Gastrocnemius medialis (tissue), 4 donors: ENCODE data around the gene MGAT5. TPM values are rescaled to one million over a fixed set of nuclear protein-coding genes. Genes with fewer than 3 reads are reported as not detected.

Source experiments
- ATAC-seq, 2 donors: fragments of 150-250 bp; one replicate each; pipeline ENCODE4 v1.9.1; 2016
- DNase-seq, 2 donors: peaks; one replicate each; pipeline ENCODE4 v3.0.0-alpha.2; 2019
- H3K27ac ChIP-seq, 4 donors: fragments of 200-600 bp; sonication (generic); 1 replicate in 1 of 4; 2 replicates in 3 of 4; pipeline ENCODE4 v1.5.1; 2016 to 2018; ENCODE audit warnings: mild to moderate bottlenecking in 2 of 4, moderate library complexity in 1 of 4
- H3K27me3 ChIP-seq, 3 donors: fragments of 200-600 bp; sonication (generic) in 2 of 3; 1 replicate in 1 of 3; 2 replicates in 2 of 3; pipeline versions ENCODE4 v1.5.1 to v1.6.0; 2016 to 2019; ENCODE audit warnings: mild to moderate bottlenecking in 1 of 3, moderate library complexity in 1 of 3
- H3K36me3 ChIP-seq, 2 donors: fragments of 200-600 bp; sonication (generic) in 1 of 2; one replicate each; pipeline ENCODE4 v1.5.1; 2017 to 2018
- H3K4me1 ChIP-seq, 2 donors: fragments of 200-600 bp; sonication (generic) in 1 of 2; one replicate each; pipeline ENCODE4 v1.5.1; 2016 to 2017; ENCODE audit warnings: mild to moderate bottlenecking in 2 of 2
- H3K4me3 ChIP-seq, 4 donors: fragments of 200-600 bp; sonication (generic) in 3 of 4; 1 replicate in 1 of 4; 2 replicates in 3 of 4; pipeline ENCODE4 v1.5.1; 2016 to 2019; ENCODE audit warnings: mild to moderate bottlenecking in 2 of 4
- H3K9me3 ChIP-seq, 3 donors: fragments of 200-600 bp; sonication (generic) in 2 of 3; 1 replicate in 1 of 3; 2 replicates in 2 of 3; pipeline ENCODE4 v1.5.1; 2016 to 2019
- CTCF ChIP-seq, 5 experiments: fragments of 450-650 bp in 3 of 5; fragments of 200-600 bp in 2 of 5; sonication (generic) in 2 of 5; IDR thresholded peaks in 4 of 5; conservative IDR thresholded peaks in 1 of 5; 1 replicate in 4 of 5; 2 replicates in 1 of 5; pipeline ENCODE4 v1.5.1; 2016 to 2019; ENCODE audit warnings: antibody characterized with exemption in 5 of 5, mild to moderate bottlenecking in 3 of 5, moderate library complexity in 3 of 5
- POLR2A ChIP-seq, 2 donors: fragments of 450-650 bp; IDR thresholded peaks; one replicate each; pipeline ENCODE4 v1.6.1; 2017; ENCODE audit warnings: antibody characterized with exemption in 2 of 2, mild to moderate bottlenecking in 2 of 2, moderate library complexity in 2 of 2
- in situ Hi-C, 4 donors: fragments of 200-750 bp; cut with MboI; loops; one replicate each; pipeline versions ENCODE4 v1.15.0 to v1.8.0; 2017; ENCODE audit warnings: low sequenced_read_pairs in 4 of 4
- intact Hi-C: fragments of 100-400 bp; cut with DNase I; formaldehyde crosslinking; loops from one replicate; pipeline ENCODE4 v1.15.1; 2023; ENCODE audit warnings: low total_unique reads
- total RNA-seq, 4 donors: library from RNA; depleted of rRNA; stranded (reverse); fragments of >200 nt; gene quantifications; one replicate each; pipeline versions ENCODE4 v1.1.0 to v1.2.3, GENCODE V29; 2016

Gene MGAT5
- total RNA-seq, 4 donors from 2014 or later, result 3.0 to 4.9 (median 3.3) TPM

- in situ Hi-C loops, result loop anchor here (5.0 to 25.0 kb wide), 4 partner anchors 174 to 549 kb away; no protein-coding TSS in a partner anchor
- ATAC-seq, result no peak
- Histone ChIP-seq H3K36me3 (no peaks in the 10 kb centered on the region), H3K27ac (no peak overlapping the region), H3K4me1 (peaks cover 6 to 9% of the 10 kb centered on the region in 2 donors), H3K27me3 (no peaks in the 10 kb centered on the region), H3K9me3 (no peaks in the 10 kb centered on the region), H3K4me3 (no peak overlapping the region)
- TF ChIP-seq CTCF (IDR thresholded peaks at IDR 0.05 in 4 of 5, conservative IDR thresholded peaks at IDR 0.05 in 1 of 5) (no peak), POLR2A (IDR thresholded peaks at IDR 0.05) (no peak)
- DNase-seq, result no peak
- intact Hi-C loops, result loop anchor here (5.0 kb wide), 1 partner anchor 524 kb away; no protein-coding TSS in a partner anchor
These were observed 157.0 kb downstream of the MGAT5 start for GRCh38 chr2:134410831-134411231.

GRCh38 chr2:134411279-134411827 lies 157.5 kb downstream of the MGAT5 start:
- TF ChIP-seq POLR2A (IDR thresholded peaks at IDR 0.05) (no peak), CTCF (IDR thresholded peaks at IDR 0.05 in 4 of 5, conservative IDR thresholded peaks at IDR 0.05 in 1 of 5) (no peak)
- DNase-seq (no peak), ATAC-seq (no peak)
- H3K27me3 ChIP-seq, result no peaks in the 10 kb centered on the region
- peaks cover 6 to 9% of the 10 kb centered on the region in 2 donors for H3K4me1 ChIP-seq
- H3K36me3 ChIP-seq, result no peaks in the 10 kb centered on the region
- H3K9me3 ChIP-seq, result no peaks in the 10 kb centered on the region
- in situ Hi-C loops, result loop anchor here (5.0 to 25.0 kb wide), 4 partner anchors 174 to 549 kb away; no protein-coding TSS in a partner anchor
- H3K27ac ChIP-seq, result no peak overlapping the region
- intact Hi-C loops, result loop anchor here (5.0 kb wide), 1 partner anchor 524 kb away; no protein-coding TSS in a partner anchor
- no peak overlapping the region for H3K4me3 ChIP-seq

GRCh38 chr2:134411828-134412638 lies 158.2 kb downstream of the MGAT5 start:
- DNase-seq (peak; percentile 36 to 40), ATAC-seq (peak; percentile 89 to 92)
- no peaks in the 10 kb centered on the region for H3K36me3 ChIP-seq
- no peak overlapping the region for H3K4me3 ChIP-seq
- no peaks in the 10 kb centered on the region for H3K9me3 ChIP-seq
- H3K4me1 ChIP-seq, result peaks cover 6 to 9% of the 10 kb centered on the region in 2 donors
- H3K27me3 ChIP-seq, result no peaks in the 10 kb centered on the region
- TF ChIP-seq POLR2A (IDR thresholded peaks at IDR 0.05) (no peak), CTCF (IDR thresholded peaks at IDR 0.05 in 4 of 5, conservative IDR thresholded peaks at IDR 0.05 in 1 of 5) (peak in 4 of 5 experiments; percentile 28 to 70 (median 56))
- in situ Hi-C loops, result loop anchor here (5.0 to 25.0 kb wide), 4 partner anchors 175 to 550 kb away; no protein-coding TSS in a partner anchor
- H3K27ac ChIP-seq, result no peak overlapping the region
- intact Hi-C loops, result loop anchor here (1.0 to 5.0 kb wide), 3 partner anchors 167 to 525 kb away; no protein-coding TSS in a partner anchor

GRCh38 chr2:134412639-134412999 lies 158.7 kb downstream of the MGAT5 start:
- ATAC-seq, result no peak
- Histone ChIP-seq H3K27me3 (no peaks in the 10 kb centered on the region), H3K9me3 (no peaks in the 10 kb centered on the region), H3K36me3 (no peaks in the 10 kb centered on the region), H3K4me3 (no peak overlapping the region), H3K4me1 (peaks cover 6 to 9% of the 10 kb centered on the region in 2 donors), H3K27ac (no peak overlapping the region)
- in situ Hi-C loops (loop anchor here (5.0 to 25.0 kb wide), 4 partner anchors 175 to 550 kb away; no protein-coding TSS in a partner anchor), intact Hi-C loops (loop anchor here (1.0 to 5.0 kb wide), 3 partner anchors 168 to 525 kb away; no protein-coding TSS in a partner anchor)
- DNase-seq, result no peak
- TF ChIP-seq CTCF (IDR thresholded peaks at IDR 0.05 in 4 of 5, conservative IDR thresholded peaks at IDR 0.05 in 1 of 5) (no peak), POLR2A (IDR thresholded peaks at IDR 0.05) (no peak)
